ENCODE measurements around the gene NF2.

- TF ChIP-seq CBFB (CRISPR knock-in tag; IDR thresholded peaks at IDR 0.05; ENCODE audit: low read depth) = no peak
- 0 out of 2 replicates have a peak, but pooled peaks have one; percentile 27 for TF ChIP-seq CTCF (IDR thresholded peaks at IDR 0.05)
- no peak for TF ChIP-seq E2F1 (CRISPR knock-in tag; IDR thresholded peaks at IDR 0.05)
- TF ChIP-seq ZNF532 (CRISPR knock-in tag; IDR thresholded peaks at IDR 0.05; ENCODE audit: borderline replicate concordance) = no peak
- no peak for TF ChIP-seq ZNF263 (CRISPR knock-in tag; IDR thresholded peaks at IDR 0.05; ENCODE audit: low read depth)
- no peak for TF ChIP-seq FOXK1 (CRISPR knock-in tag; IDR thresholded peaks at IDR 0.05)
These were observed 5.7 kb downstream of the NF2 start for GRCh38 chr22:29609139-29609538.

Data from WTC11 (cell line).